SHP77 treated with DMSO at 0.1 percent for 48 hours (cell line): Measurements from ENCODE around the gene TMIE.
"Not testable (repeated sequence)": the region's sequence is repeated elsewhere in the genome, so short reads cannot be mapped to it uniquely, and the experiment has no call there.

Source experiments
- DNase-seq: peaks from one replicate; lab custom pipeline; 2025; lab: John Stamatoyannopoulos, UW

TMIE gene

DNA sequence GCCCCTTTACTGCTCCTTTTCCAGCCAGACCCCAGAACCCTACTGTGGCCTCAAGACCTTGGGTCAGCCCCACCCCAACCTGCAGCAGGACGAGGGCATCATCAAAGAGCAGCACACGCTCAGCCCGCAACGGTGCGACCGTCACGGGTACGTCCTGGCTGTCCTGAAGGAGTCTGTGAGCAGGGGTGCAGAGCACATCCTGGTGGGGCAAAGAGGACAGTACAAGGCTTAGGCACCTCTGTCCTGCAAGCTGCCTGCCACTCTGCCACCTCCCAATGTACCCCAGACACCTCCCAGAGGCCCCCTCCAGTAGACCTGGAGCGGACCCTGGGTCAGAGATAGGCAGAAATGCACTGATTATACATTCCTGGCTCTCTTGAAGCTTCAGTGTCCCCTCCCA lies 15.7 kb upstream of the TMIE start:
- DNase-seq: no peak

DNA sequence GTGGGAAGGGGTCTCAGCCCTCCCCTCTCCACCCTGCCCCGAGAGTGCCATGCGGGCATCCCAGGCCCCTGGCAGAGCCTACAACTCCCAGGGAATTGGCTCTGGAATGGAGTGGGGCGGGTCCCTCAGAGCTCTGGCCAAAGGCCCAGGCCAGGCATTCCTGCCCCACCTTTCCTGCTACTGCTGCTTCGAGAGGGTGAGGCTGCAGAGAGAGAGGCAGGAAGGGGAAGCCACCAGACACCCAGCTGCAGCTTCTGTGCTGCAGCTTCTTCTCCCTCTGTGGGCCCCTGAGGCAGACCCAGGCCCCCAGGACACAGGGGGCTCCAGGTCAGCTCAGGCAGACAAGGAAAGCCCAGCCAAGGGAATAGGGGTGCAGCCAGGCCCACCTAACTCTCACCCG lies 10.4 kb upstream of the TMIE start:
- DNase-seq: no peak

DNA sequence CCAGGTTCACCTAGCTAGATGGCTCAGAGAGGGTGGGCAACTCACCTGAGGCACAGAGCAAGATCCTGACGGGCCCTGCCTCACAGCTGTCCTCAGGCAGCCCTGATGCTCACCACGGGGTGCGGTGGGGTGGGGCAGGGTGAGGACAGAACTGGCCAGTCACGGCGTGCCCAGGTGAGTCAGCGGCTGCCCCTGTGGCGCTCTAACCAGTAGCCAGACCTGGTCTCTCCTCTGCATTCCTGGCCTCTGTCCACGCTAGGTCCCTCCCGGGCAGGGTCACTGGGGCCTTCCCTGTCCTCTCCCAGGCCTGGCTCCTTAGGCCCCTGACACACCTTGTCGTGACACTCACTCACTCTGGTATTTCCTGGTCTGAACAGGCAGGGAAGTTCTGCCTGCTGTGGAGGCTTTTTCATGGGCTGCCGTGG lies 8.6 kb upstream of the TMIE start:
- DNase-seq: no peak

DNA sequence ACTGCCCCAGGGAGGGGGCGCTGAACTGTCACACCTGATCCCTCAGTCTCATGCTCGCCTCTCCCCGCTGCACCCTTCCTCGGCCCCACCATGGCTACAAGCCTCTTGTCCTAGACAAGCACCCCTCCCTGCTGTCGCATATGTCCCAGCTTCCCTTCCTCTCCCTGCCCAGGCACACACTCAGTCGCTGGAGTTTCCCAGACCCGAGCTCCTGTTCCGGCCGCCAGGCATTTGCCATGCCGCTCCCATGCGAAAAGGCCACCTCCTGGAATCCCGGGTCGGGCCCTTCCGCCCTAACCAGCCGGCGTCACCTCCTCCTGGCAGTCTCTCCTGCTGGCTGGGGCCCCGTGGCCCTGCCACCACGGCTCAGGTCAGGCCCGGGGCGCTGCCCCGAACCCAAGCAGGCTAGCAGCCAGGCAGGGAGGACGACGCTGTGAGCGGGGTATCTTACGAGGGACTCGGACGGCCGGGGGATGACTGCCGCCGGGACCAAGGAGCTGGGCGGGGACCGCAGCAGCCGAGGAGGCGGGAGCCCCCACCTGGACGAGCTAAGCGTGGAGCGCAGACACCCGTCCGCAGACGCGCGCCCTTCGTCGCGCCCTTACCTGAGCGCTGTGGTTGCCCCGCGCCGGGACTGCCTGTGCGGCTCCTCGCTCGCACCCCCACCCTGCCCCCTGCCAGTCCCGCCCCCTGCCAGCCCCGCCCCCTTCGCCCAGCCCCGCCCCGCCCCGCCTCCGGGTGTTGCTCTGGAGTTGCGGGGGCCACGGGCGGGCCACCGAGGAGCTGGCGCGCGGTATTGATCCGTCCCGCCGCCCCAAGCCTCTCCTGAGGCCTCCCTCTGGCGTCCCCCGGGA lies 7.9 kb upstream of the TMIE start, which contains the start of gene ALS2CL:
Gene ALS2CL, minus strand, starts transcription at position 642 of the 854 bp plus-strand sequence. CDS start 4,239 bp downstream, outside the sequence.
- no peak for DNase-seq

DNA sequence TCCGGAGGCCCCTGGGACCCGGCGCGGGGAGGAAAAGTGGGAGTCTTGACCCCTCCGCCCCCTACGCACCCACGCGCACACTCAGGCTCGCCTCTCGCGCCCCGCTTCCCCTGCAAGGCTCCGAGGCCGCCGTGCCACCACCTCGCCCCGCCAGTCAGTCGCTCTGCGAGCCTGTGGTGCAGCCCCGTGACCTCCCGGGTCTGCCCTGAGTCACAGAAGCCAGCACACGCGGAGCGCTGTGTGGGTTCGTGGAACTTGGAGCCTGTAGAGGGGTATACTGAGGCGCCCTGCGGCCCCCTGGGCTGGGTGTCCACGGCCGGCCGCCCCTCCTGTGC lies 7.3 kb upstream of the TMIE start:
- DNase-seq: no peak

DNA sequence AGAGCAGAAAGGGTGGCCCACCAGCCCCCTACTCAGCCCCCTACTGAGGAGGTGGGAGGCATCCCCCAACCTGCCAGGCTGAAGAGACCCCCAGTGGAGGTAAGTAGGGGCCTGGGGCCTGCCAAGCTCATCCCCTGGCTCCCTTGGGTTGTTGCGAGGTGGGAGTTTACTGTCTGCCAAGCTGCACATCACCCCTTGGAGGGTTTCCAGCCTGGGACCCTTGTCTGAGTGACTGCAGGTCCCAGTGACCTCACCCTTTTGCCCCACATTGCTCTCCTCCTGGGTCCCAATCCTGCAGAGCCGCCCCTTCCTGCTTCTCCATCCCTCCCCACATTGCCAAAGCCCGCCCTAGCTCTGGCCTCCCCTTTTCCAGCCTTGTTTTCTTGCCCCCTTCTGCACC lies 6.7 kb upstream of the TMIE start:
- DNase-seq: no peak

DNA sequence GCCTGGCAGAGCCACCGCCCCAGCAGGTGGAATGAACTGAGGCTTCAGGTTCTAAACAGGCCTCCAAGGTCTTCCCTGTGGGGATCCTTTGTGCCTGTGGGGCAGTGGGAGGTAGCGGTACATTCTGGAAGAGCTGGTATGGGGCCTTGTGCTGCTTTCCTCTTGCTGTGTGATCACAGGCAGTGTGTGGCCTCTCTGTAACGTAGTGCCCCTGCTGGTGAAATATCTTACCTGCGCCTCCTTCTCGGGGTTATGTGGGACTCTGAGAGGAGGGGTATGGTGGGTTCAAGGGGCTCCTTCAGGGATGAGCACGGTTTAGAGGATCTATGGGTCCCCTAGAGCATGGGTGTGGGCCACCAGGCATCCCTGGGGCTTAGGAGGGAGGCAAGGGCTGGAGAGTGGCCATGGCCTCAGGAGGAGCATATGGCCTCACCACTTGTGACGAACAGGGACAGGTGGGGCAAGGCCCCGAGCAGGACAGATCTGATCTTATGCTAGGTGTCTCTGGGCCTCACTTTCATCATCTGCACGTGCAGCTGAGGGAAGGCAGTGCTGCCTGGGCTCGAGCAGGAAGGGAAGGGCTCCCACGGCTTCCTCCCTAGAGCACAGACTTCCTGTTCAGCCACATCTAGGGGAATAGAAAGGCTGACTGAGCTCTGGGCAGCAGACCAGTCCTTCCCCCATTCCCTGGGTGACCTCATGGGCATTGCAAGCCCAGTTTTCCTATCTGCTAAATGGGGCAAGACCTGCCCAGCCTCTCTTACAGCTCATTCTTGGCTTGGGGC lies 5.8 kb upstream of the TMIE start:
- DNase-seq: no peak

DNA sequence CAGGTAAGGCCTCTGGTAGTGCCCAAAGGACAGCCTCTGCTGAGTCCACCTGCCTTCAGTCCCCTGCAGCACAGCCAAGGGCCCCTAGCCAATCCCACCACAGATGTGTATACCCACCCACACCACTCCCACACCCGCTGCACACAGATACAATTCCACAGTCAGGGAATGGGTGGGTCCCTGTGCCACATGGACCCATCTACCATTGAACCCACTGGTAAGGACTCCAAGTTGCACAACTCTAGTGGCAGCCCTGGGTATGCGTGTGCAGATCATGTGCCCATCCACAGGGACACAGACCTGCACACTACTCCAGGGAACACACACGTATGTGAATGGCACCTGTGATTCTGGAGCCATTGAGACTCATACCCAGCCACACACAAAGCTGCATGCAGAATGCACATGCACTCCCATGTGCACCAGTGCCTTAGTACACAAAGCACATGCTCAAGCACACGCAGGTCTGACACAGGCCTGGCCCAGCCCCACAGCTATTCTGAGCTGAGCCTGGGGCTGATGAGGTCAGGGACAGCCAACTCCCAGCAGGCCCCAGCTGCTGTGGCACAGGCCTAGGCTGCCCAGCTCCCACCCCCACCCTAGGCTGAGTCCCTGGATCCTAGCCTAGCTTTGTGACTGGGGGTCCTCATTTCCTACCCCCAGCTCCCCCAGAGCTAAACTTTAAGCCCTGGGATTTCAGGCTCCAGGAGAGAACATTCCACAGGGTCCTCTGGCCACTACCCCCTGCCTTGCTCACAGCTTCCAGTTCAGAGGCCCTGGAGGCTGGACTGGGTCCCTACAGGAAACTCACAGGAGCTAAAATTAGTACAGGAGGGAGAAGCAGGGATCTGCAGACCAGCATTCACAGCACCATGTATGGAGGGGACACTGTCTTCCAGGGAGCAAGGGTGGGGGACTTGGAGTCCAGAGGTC lies 5.0 kb upstream of the TMIE start:
- DNase-seq: no peak

DNA sequence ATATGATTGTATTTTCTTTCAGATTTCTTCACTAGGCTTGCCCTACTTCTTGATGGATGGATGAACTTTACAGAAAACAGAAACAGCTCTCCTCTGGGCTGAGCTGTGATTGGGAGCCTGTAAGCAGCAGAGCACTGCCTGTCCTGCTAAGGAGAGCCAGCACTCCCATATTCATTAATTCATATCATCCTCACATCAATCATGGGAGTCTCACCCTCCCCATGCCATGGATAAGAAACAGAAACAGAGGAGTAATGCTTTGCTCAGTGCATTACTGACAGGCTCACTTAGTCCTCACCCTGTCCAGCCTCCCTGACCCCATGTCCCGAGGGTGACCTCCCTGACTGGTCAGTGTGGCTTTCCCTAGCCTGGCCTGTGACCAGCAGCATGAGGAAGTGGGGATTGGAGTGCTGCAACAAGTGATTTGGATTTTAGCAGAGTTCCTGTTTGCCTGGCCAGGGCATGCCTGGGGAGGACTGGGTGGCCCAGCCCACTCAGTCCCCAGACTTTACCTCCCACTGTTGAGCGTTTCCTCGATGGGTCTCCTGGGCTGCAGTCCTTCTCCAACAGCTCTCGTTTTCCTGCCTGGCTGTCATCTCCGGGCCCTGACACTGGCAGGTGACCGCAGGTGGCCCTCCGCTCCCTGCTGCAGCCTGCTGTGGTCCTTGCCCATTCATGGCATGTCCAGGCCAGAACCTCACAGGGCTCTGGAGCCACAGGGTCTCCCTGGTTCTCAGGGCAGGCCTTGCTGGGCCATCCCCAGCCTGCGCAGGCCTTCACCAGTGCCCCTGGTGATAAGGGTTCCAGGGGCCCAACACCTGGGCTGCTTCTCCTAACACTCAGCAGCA lies 1.3 kb upstream of the TMIE start:
- no peak for DNase-seq

DNA sequence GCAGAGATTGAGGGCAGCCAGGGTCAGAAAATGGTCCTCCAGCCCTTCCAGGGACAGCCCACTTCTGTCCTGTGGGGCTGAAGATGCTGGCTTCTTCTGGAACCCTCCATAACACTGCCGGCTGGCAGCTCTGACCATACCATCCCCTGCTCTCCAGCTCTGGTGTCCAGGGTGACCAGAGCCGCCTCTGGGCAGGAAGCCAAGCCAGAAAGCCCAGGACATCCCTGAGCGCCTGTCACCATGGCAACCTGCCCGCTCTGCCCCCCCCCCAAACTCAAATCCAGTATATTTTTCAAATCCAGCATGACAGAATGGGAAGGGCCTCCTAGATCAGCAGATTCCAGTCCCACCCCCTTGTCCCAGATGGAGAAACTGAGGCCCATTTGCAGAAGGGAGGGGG lies 420 bp upstream of the TMIE start:
- DNase-seq: peak; percentile 12

DNA sequence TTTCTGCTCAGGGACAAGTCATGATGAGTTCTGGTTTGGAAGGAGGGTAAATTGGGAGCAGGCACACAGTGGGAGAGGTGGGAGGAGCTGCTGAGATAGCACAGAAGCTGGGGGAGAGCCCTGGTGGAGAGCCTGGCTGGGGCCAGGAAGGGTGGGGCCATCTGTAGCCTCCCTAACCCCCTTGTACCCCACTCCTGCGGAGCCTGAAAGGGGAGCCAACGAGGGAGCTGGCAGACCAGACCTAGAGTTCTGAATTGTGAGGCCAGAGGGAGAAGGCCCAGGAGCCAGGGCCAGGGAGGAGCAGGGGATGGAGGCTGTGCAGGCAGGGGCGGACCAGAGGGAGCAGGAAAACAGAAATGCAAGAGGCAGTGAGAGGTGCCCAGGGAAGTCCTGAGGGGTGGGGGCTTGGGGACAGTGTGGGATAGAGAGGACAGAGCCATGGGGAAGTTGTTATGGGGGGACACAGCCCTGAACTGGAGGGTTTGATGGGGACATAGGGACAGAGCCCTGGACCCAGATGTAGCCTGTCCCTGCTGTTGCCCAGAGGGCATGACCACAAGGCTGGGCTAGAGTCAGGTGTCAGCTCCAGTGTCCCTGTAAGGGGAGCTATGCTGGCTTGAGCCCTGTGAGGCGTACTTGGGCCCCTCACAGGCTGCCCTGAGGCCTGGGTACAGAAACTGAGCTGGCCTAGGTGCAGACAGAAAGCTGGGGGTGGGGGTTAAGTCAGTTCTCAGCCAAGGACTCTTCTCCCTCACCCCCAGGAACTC lies 1.2 kb downstream of the TMIE start:
- no peak for DNase-seq

DNA sequence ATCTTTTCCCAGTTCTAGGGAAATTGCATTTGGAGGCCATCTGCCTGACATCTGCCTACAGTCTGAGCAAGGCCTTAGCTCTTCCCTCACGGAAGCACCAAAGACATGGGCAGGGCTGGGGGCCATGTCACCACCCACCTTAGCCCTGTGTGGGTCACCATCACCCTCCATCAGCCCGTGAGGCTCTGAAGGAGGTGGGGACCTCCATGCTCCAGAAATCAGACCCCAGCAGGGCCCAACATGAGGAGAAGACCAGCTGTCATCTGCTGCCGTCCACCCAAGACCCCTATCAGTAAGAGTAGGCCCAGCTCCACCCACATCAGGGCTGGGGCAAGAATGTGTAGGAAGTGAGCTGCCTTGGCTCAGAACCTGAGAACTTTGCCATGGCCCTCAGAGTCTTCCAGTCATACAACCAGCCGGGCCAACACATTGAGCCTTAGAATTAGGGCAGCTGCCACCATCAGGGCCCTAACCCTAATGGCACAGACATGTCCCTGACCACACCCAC lies 1.9 kb downstream of the TMIE start:
- no peak for DNase-seq

DNA sequence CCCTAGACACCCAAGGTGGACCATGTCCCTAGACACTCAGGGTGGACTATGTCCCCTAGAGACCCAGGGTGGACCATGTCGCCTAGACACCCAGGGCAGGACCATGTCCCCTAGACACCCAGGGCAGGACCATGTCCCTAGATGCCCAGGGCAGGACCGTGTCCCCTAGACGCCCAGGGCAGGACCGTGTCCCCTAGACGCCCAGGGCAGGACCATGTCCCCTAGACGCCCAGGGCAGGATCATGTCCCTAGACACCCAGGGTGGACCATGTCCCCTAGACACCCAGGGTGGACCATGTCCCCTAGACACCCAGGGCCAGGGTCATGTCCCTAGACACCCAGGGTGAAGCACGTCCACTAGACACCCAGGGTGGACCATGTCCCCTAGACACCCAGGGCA lies 3.2 kb downstream of the TMIE start:
- not testable (repeated sequence) for DNase-seq

DNA sequence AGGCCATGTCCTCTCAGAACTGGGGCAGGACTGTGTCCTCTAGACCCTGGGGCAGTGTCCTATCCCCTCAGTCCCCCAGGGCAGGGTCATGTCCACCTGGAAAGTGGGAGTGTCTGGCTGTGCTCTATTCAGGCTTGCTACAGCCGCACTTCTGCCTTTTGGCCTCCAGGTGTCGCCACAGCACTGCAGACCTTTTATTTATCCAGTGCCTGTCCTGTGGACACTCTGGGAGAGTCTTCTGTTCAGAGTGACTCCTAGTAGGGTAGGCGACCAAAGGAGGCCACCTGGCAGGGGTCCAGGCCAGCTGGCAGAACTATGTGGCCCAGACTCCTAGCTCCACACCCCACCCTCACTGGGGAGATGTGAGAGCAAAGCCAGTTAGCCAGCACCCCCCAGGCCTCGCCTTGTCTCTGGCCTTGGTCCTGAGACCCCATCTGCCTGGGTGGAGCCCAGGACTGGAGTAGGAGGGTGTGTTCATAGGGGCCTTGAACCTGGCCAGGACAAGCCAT lies 3.9 kb downstream of the TMIE start:
- peak; percentile 34 for DNase-seq

DNA sequence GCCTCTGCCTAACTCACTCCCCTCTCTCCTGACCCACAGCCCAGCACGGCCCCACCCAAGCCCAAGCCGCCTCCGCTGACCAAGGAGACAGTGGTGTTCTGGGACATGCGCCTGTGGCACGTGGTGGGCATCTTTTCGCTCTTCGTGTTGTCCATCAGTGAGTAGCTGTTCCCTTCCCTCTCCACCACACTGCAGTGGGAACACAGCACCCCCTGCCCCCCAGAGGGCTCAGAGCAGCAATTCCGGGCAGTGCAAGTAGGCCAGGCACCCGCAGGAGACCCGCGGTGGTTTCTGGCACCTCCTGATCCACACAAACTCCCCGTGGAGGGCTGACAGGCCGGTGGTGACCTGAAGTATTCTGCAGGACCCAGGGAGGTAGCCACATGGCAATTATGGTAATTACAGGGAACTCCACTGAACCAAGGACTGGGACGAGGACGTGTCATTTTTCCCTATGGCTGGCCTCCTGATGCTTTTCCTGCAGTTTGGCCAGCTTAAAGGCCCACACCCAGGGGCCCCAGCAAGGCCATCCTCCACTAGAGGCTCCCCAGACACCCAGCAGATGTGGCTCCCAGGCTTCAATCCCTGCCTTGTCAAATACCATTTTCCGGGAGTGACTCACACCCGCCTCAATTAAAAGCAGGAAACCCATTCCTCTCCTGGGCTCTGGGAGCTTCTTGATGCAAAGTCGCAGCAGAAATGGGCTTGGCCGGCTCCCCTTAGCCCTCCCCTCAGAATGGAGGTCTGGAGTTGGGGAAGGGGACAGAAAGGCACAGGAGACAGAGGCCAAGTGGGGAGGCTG lies 4.8 kb downstream of the TMIE start:
- no peak for DNase-seq

DNA sequence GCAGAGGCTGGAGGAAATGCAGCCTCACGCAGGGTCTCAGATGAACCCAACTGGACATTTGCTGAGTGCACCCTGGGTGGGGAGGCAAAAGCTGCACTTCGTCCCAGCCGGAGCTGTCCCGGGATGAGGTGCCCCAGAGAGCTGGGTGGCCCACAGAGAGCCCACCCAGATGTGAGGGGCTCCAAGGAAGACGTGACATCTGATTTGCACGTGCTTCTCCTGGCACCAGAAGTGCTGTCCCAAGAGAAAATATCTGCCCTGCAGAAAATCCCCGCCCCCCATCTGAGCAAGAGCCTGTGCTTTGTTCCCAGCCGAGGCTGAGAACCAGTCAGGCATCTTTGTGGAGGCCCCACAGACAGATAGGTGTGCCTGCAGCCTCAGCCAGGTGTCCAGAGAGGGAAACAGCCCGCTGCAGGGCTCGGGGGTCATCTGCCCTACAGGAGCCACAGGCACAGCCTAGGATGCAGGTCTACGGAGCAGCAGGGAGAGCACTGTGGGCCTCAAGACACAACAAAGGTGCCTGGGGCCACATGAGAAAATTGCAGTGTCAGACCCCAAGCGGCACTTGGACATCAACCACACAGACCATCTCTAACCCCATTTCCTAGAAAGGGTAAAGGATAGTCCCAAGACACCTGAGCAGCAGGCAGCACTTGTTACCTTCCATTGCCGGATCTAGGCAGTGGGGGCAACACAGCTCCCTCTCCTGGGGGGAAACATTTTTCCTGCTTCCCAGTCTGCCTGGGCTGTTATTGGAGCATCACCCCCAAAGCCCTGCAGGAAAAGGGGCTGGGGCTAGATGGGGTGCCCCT lies 5.8 kb downstream of the TMIE start:
- DNase-seq: no peak

DNA sequence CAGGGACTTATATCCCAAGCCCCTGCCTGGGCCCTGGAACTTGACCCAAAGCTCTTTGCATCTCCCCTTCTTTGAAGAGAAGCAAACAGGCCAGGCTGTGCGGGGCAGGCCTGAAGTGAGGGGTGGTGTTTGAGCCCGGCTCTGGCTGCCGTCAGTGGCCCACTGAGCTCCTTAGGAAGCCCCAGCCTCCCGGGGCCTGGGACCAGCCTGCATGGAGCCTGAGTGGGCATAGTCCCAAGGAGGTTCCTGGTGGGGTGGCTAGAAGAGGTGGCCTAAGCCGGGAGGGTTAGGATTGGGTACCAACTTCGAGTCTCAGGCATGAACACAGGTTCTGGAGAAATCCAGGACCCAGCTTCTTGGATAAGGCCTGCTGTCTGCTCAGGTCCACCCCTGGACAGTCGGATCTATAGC lies 6.4 kb downstream of the TMIE start:
- no peak for DNase-seq

DNA sequence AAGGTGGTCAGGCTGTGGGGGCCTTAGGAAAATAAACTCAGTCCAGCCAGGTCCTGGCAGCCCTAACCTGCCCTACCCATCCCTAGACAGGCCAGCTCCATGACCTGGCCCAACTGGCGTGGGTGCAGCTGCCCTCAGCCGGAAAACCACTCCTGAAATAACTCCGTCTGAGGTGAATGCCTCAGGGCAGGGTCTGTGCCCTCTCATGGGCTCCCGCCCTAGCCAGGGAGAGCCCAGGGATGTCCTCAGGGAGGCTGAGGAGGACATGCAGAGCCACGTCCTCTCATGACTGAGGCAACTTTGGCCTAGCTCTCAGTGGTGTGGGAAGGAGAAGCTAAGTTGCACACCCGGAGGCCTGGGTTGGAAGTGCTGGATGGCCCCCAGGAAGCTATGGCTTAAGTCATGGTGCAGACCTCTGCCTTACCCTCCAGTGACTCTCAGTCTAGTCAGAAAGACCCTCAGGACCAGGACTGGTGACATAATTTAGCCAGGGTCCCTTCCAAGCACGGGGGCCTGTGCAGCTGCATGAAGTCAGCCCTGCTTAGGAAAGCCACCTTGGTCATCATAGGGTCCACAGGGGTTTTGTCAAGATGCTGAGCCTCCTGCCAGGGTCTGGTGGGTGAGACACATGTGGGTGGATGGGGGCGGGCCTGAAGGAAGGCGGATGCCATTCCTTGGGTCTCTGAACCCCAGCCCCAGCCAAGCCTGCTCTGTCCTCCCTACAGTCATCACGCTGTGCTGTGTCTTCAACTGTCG lies 7.4 kb downstream of the TMIE start:
- no peak for DNase-seq
